IPS-18c (cell line): Measurements from ENCODE around the gene PAGE2.
"Not testable (repeated sequence)": the region's sequence is repeated elsewhere in the genome, so short reads cannot be mapped to it uniquely, and the experiment has no call there.

Experiments
- H3K4me3 ChIP-seq: 2 replicates; pipeline ENCODE4 v1.7.0; 2013; ENCODE audit warnings: low read depth, mild to moderate bottlenecking, low read length, moderate library complexity; ENCODE audit not compliant: insufficient read depth
- H3K9me3 ChIP-seq: one replicate; pipeline ENCODE4 v1.6.1; 2013; ENCODE audit warnings: mild to moderate bottlenecking, low read length, moderate library complexity; ENCODE audit not compliant: control insufficient read depth, insufficient read depth

The PAGE2 gene

GRCh38 chrX:55088795-55089489 lies at the start of gene PAGE2:
Gene PAGE2, plus strand, starts transcription at chrX:55089018. Its CDS starts 1,003 bp downstream, at chrX:55090021.
- Histone ChIP-seq H3K4me3 (no peak within 1 kb of the TSS), H3K9me3 (peaks cover 7% of the 10 kb centered on the region)

DNA sequence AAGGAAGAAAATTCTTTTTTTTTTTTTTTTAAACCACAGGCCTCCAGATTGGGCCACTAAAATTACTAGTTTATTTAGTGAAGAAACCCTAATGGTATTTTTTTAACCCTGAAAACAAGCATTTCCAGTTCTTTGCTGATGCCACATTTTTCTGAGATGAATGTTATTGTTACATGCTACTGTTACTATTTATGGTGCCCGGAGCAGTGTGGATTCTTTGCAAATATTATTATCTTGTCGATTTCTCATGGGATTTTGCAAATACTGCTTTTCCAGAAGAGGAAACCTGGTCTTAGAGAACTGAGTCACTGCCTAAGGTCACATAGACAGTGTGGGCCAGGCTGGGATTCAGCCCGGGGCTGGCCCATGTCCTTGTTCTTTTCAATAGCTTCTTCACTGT lies 49.3 kb upstream of the PAGE2 start:
- H3K4me3 ChIP-seq, result no peak overlapping the region

GRCh38 chrX:55041514-55041913 lies 47.3 kb upstream of the PAGE2 start:
- H3K4me3 ChIP-seq, result no peak overlapping the region
- H3K9me3 ChIP-seq, result peaks cover 2% of the 10 kb centered on the region

More for the DNA sequence above, 49.3 kb upstream of the PAGE2 start:
- H3K9me3 ChIP-seq, result peaks cover 2% of the 10 kb centered on the region

GRCh38 chrX:55050599-55050998 lies 38.2 kb upstream of the PAGE2 start:
- not testable (repeated sequence) for H3K4me3 ChIP-seq, H3K9me3 ChIP-seq

GRCh38 chrX:55056820-55057674 lies 31.8 kb upstream of the PAGE2 start:
- Histone ChIP-seq H3K9me3 (peaks cover 10% of the 10 kb centered on the region), H3K4me3 (no peak overlapping the region)

DNA sequence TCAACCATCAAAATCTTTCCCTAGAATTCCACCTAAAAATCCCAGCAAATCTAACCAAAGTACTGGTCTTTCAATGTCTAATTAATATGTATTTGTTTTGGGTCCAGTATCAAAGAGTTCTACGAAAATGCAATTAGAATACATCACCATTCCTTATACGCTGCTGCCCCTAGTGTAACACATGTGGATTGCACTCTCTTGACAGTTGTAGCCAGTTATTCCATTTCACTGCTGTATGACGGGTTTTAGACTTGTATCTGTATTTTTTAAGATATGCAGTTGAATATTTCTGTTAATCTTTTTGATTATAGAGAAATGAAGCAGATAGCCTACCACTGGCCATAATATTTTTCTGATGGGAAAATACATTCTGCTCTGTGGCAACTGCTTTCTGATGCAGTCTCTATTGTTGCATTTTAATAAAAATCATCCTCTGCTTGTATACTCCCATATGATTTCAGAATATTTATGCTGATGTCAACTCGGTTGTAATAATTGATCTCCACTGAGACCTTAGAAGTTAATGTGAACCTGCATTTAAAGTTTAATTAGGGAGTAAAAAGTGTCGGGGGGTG lies 31.1 kb upstream of the PAGE2 start:
- Histone ChIP-seq H3K4me3 (no peak overlapping the region), H3K9me3 (peaks cover 4% of the 10 kb centered on the region)

DNA sequence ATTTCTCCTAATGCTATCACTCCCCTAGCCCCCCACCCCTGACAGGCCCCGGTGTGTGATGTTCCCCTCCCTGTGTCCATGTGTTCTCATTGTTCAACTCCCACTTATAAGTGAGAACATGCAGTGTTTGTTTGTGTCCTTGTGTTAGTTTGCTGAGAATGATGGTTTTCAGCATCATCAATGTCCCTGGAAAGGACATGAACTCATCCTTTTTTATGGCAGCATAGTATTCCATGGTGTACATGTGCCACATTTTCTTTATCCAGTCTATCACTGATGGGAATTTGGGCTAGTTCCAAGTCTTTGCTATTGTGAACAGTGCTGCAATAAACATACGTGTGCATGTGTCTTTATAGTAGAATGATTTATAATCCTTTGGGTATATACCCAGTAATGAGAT lies 21.6 kb upstream of the PAGE2 start:
- not testable (repeated sequence) for H3K4me3 ChIP-seq, H3K9me3 ChIP-seq

GRCh38 chrX:55072286-55072685 lies 16.5 kb upstream of the PAGE2 start:
- peaks cover 8% of the 10 kb centered on the region for H3K9me3 ChIP-seq

DNA sequence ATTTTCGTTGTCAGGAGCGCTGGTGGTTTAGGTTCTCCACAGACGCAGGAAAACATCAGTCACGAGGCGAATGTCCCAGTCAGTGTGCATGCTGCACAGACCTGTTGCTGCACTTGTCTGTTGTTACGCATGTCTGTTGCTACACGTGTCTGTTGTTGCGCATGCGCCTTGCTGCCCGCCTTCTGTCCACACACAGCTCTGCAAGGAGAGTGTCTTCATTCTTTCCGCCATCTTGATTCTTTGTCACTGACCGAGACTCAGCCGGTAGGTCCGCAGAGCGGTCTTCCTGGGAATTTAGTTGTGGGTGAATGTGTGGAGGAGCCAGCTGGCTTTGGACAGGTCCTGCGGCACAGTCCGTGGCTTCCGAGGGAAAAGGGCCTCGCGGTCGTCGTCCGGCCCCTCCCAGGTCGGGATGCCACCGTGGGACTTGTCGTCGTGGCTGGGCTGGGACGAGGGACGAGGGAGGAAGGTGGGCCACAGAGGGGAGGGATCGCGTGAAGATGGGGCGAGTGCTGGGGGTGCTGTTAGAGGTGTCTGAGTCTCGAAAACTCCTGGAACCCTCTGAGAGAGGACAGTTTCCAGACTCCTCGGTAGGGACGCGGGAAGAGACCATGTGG lies 13.9 kb upstream of the PAGE2 start, which contains the start of gene PAGE2B:
PAGE2B (plus strand) TSS at position 180 of the 617 bp plus-strand sequence. CDS start 1,012 bp downstream, outside the sequence.
- peaks cover 6% of the 10 kb centered on the region for H3K9me3 ChIP-seq
- H3K4me3 ChIP-seq, result no peak within 1 kb of the TSS

More at GRCh38 chrX:55072286-55072685, 16.5 kb upstream of the PAGE2 start:
- no peak overlapping the region for H3K4me3 ChIP-seq

DNA sequence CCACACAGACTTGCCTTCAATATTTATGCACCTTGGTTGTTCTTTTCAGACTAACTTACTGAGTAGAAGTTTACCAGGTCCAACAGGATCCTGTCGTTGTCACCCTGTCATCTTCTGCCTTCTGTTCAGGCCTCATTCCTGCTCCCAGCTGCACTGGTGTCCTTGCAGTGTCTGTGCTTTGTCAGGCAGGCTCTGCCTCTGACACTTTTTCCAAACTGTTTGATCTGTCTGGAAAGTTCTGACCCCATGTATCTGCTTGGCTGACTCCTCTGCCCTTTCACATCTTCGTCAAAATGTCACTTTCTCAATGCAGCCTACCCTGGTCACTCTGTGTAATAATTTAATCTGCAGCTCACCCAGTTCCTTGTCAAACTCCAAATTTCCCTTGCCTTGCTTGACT lies 9.9 kb downstream of the PAGE2 start:
- H3K9me3 ChIP-seq, result peaks cover 7% of the 10 kb centered on the region
- no peak overlapping the region for H3K4me3 ChIP-seq

DNA sequence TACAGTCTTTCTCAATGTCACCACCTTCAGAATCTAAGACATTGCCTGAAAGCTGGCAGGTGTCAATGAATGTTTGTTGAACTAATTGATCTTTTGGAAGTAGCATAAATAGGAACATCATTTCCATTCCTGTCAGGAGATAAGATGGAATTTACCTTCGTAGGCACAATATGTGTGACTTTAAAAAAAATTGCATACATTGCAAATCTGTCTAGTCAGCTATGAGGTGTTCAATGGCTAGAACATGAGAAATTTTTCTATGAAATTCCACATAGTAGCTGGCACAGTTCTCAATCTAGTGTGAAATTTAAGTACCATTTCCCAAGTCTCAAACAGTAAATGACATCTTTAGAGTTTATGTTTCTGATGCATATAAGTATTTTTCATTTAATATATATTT lies 10.3 kb downstream of the PAGE2 start:
- H3K9me3 ChIP-seq, result peaks cover 7% of the 10 kb centered on the region

GRCh38 chrX:55102754-55103153 lies 13.9 kb downstream of the PAGE2 start:
- H3K9me3 ChIP-seq, result peaks cover 4% of the 10 kb centered on the region
- no peak overlapping the region for H3K4me3 ChIP-seq

More for the DNA sequence above, 10.3 kb downstream of the PAGE2 start:
- H3K4me3 ChIP-seq, result no peak overlapping the region

GRCh38 chrX:55107262-55107661 lies 18.4 kb downstream of the PAGE2 start:
- peaks cover 1% of the 10 kb centered on the region for H3K9me3 ChIP-seq
- no peak overlapping the region for H3K4me3 ChIP-seq

DNA sequence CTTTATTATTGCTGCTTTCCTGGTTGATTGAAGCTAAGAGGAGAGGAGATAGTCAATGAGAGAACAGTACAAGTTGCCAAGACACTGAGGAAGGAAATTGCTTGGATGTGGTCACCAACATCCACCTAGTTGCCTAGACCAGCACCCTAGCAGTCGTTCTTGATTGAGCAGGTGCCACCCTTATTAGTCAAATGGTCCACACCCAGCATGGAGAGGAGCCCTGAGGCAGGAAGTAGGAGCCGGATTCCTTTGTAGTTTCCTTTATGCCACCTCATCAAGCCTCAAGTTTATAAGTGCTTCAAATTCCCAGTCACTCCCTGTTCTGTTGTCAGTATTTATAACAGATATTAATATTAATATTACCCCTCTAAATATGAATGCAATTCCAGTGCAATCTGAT lies 19.1 kb downstream of the PAGE2 start:
- Histone ChIP-seq H3K9me3 (no peaks in the 10 kb centered on the region), H3K4me3 (no peak overlapping the region)

DNA sequence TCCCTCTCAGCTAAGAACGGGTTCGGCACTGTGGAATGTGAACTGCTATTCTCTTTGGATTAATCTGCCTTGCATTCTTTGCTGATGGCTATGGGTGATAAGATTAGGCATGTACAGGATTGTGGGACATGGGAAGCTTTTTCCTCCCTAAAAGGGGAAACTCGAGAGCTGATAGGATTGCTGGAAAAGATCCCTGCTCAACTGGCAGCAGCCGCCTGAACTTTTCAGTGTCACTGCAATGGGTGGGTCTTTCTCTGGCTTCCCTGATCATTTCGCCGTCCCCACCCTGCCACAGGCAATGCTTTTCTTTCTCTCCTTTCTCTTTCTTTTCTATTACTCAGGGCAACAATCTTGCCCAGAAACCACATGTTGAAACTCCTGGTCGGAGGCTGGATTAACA lies 20.5 kb downstream of the PAGE2 start:
- Histone ChIP-seq H3K4me3 (no peak overlapping the region), H3K9me3 (peaks cover 3% of the 10 kb centered on the region)

- H3K9me3 ChIP-seq, result peaks cover 3% of the 10 kb centered on the region
- H3K4me3 ChIP-seq, result no peak overlapping the region; the same call in 1 of the 2 replicates
Observed at GRCh38 chrX:55111578-55112254, 22.9 kb downstream of the PAGE2 start.

DNA sequence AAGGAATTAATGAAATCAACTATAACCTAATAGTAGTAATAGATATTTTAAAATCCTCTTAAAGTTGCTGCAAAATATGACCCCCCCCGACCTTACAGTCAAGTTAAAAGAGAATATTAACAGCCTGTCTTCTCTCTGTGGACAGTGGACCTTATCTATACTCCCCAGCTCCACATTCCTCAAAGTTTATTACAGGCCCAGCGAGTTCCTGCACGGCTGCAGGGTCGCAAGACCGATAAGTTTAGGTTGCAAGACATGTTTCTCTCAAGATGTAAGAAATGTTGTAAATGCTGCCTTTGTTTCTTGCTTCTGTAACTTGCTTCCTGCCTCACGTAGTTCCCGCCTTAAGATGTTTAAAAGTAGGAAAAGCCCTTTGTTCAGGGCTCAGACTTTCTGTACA lies 27.8 kb downstream of the PAGE2 start:
- H3K4me3 ChIP-seq, H3K9me3 ChIP-seq: not testable (repeated sequence)
